ENCODE data around the gene LNX1. TPM values are rescaled to one million over a fixed set of nuclear protein-coding genes. Genes with fewer than 3 reads are reported as not detected.

The LNX1 gene
- polyA plus RNA-seq, 1 experiment = 2.6 TPM

GRCh38 chr4:53553486-53554210 is 37.6 kb downstream of the LNX1 start:
- no peak for DNase-seq (ENCODE audit: low read depth, low spot score)
- TF ChIP-seq CTCF (IDR thresholded peaks at IDR 0.05; ENCODE audit: low read depth, low read length) = no peak
- H3K27me3 ChIP-seq (ENCODE audit: control insufficient read depth, insufficient read depth, low read length) = no peaks in the 10 kb centered on the region
- no peak overlapping the region for H3K4me3 ChIP-seq (ENCODE audit: low read depth, low read length)
- no peaks in the 10 kb centered on the region for H3K9me3 ChIP-seq (ENCODE audit: control insufficient read depth, insufficient read depth, low read length)
- no peak overlapping the region for H3K27ac ChIP-seq (ENCODE audit: low read depth, low read length)
- POLR2A ChIA-PET = no interaction called here
- CTCF ChIA-PET = interaction anchor here (0.6 kb wide), 1 partner anchor 62 kb away, joined by 3 read pairs; no protein-coding TSS in a partner anchor

GRCh38 chr4:53552711-53553110 is 38.6 kb downstream of the LNX1 start:
- Histone ChIP-seq H3K27me3 (ENCODE audit: control insufficient read depth, insufficient read depth, low read length) (no peaks in the 10 kb centered on the region), H3K4me3 (ENCODE audit: low read depth, low read length) (no peak overlapping the region), H3K27ac (ENCODE audit: low read depth, low read length) (no peak overlapping the region), H3K9me3 (ENCODE audit: control insufficient read depth, insufficient read depth, low read length) (no peaks in the 10 kb centered on the region)
- ChIA-PET CTCF (no interaction called here), POLR2A (no interaction called here)
- DNase-seq (ENCODE audit: low read depth, low spot score) = no peak
- TF ChIP-seq CTCF (IDR thresholded peaks at IDR 0.05; ENCODE audit: low read depth, low read length) = no peak

GRCh38 chr4:53551958-53552357 is 39.3 kb downstream of the LNX1 start:
- Histone ChIP-seq H3K27me3 (ENCODE audit: control insufficient read depth, insufficient read depth, low read length) (no peaks in the 10 kb centered on the region), H3K9me3 (ENCODE audit: control insufficient read depth, insufficient read depth, low read length) (no peaks in the 10 kb centered on the region), H3K27ac (ENCODE audit: low read depth, low read length) (no peak overlapping the region), H3K4me3 (ENCODE audit: low read depth, low read length) (no peak overlapping the region)
- DNase-seq (ENCODE audit: low read depth, low spot score) = no peak
- TF ChIP-seq CTCF (IDR thresholded peaks at IDR 0.05; ENCODE audit: low read depth, low read length) = no peak
- ChIA-PET POLR2A (no interaction called here), CTCF (interaction anchor here (2.2 kb wide), 1 partner anchor 682 kb away, joined by 7 read pairs; no protein-coding TSS in a partner anchor)

- H3K4me3 ChIP-seq (ENCODE audit: low read depth, low read length) = no peak overlapping the region
- no peak for TF ChIP-seq CTCF (IDR thresholded peaks at IDR 0.05; ENCODE audit: low read depth, low read length)
- H3K9me3 ChIP-seq (ENCODE audit: control insufficient read depth, insufficient read depth, low read length) = no peaks in the 10 kb centered on the region
- DNase-seq (ENCODE audit: low read depth, low spot score) = no peak
- H3K27ac ChIP-seq (ENCODE audit: low read depth, low read length) = no peak overlapping the region
- no peaks in the 10 kb centered on the region for H3K27me3 ChIP-seq (ENCODE audit: control insufficient read depth, insufficient read depth, low read length)
- ChIA-PET POLR2A (no interaction called here), CTCF (interaction anchor here (2.2 kb wide), 1 partner anchor 683 kb away, joined by 7 read pairs; no protein-coding TSS in a partner anchor)
Measured at GRCh38 chr4:53551281-53551864, 39.9 kb downstream of the LNX1 start.

GRCh38 chr4:53548662-53549061 is 42.6 kb downstream of the LNX1 start:
- POLR2A ChIA-PET = no interaction called here
- H3K27ac ChIP-seq (ENCODE audit: low read depth, low read length) = no peak overlapping the region
- H3K9me3 ChIP-seq (ENCODE audit: control insufficient read depth, insufficient read depth, low read length) = no peaks in the 10 kb centered on the region
- TF ChIP-seq CTCF (IDR thresholded peaks at IDR 0.05; ENCODE audit: low read depth, low read length) = no peak
- CTCF ChIA-PET = interaction anchor here (1.0 kb wide), 1 partner anchor 68 kb away, joined by 4 read pairs; no protein-coding TSS in a partner anchor
- no peak for DNase-seq (ENCODE audit: low read depth, low spot score)
- no peaks in the 10 kb centered on the region for H3K27me3 ChIP-seq (ENCODE audit: control insufficient read depth, insufficient read depth, low read length)
- H3K4me3 ChIP-seq (ENCODE audit: low read depth, low read length) = no peak overlapping the region
